Naive thymus-derived CD4-positive, alpha-beta T cell (primary cell): ENCODE measurements around the gene TMEM147. TPM values are rescaled to one million over a fixed set of nuclear protein-coding genes. Genes with fewer than 3 reads are reported as not detected.
"Not testable (repeated sequence)": the region's sequence is repeated elsewhere in the genome, so short reads cannot be mapped to it uniquely, and the experiment has no call there.

ENCODE experiments used
- ATAC-seq: fragments of 150-1000 bp; cut with Tn5 transposase; 2 replicates; pipeline ENCODE4 v1.10.0; 2021; ENCODE audit warnings: mild to moderate bottlenecking, moderate library complexity
- CTCF ChIA-PET: fragments of 350-600 bp; sonication (Branson Sonifier 250); formaldehyde crosslinking; loops from one replicate; lab custom pipeline; 2021; ENCODE audit warnings: antibody characterized with exemption; lab: Charles Lee
- POLR2A ChIA-PET: fragments of 350-600 bp; sonication (Branson Sonifier 250); formaldehyde crosslinking; loops from one replicate; lab custom pipeline; 2021; ENCODE audit warnings: antibody characterized with exemption, inconsistent platforms; lab: Charles Lee
- DNase-seq, 9 donors: peaks; one replicate each; pipeline versions ENCODE4 v3.0.0 to v3.0.0-alpha.2; 2020 to 2022; ENCODE audit warnings: mixed read lengths in 1 of 9
- H3K27ac ChIP-seq: one replicate; pipeline ENCODE4 v1.7.0; 2013; ENCODE audit warnings: mild to moderate bottlenecking, low read depth, low read length, moderate library complexity
- H3K27me3 ChIP-seq, 2 donors: one replicate each; pipeline ENCODE4 v1.7.0; 2013; ENCODE audit warnings: low read length in 2 of 2, mild to moderate bottlenecking in 2 of 2, moderate library complexity in 2 of 2; ENCODE audit not compliant: control insufficient read depth in 2 of 2, insufficient read depth in 2 of 2
- H3K36me3 ChIP-seq, 3 experiments: 1 replicate in 2 of 3; 2 replicates in 1 of 3; pipeline ENCODE4 v1.7.0; 2013; ENCODE audit warnings: low read length in 3 of 3, mild to moderate bottlenecking in 3 of 3, moderate library complexity in 1 of 3; ENCODE audit not compliant: insufficient read depth in 3 of 3, control insufficient read depth in 2 of 3
- H3K4me1 ChIP-seq, 2 donors: one replicate each; pipeline ENCODE4 v1.7.0; 2013; ENCODE audit warnings: low read length in 2 of 2, mild to moderate bottlenecking in 2 of 2, moderate library complexity in 1 of 2; ENCODE audit not compliant: control insufficient read depth in 2 of 2, insufficient read depth in 2 of 2
- H3K4me3 ChIP-seq: 2 replicates; pipeline ENCODE4 v1.7.0; 2013; ENCODE audit warnings: mild to moderate bottlenecking, low read length
- H3K9me3 ChIP-seq, 3 experiments: 1 replicate in 2 of 3; 2 replicates in 1 of 3; pipeline ENCODE4 v1.7.0; 2013; ENCODE audit warnings: low read length in 3 of 3; ENCODE audit not compliant: control insufficient read depth in 2 of 3
- H3K27ac Mint-ChIP-seq, 9 donors: one replicate each; pipeline ENCODE4 v1.8.0; 2020 to 2022; ENCODE audit warnings: mixed read lengths in 9 of 9, mild to moderate bottlenecking in 8 of 9, moderate library complexity in 5 of 9, inconsistent platforms in 2 of 9
- H3K27me3 Mint-ChIP-seq, 5 donors: one replicate each; pipeline ENCODE4 v1.8.0; 2021 to 2022; ENCODE audit warnings: mixed read lengths in 5 of 5, mild to moderate bottlenecking in 1 of 5
- H3K36me3 Mint-ChIP-seq, 5 donors: one replicate each; pipeline ENCODE4 v1.8.0; 2020 to 2022; ENCODE audit warnings: mixed read lengths in 5 of 5, mild to moderate bottlenecking in 3 of 5, inconsistent platforms in 1 of 5
- H3K4me1 Mint-ChIP-seq, 7 donors: one replicate each; pipeline ENCODE4 v1.8.0; 2020 to 2022; ENCODE audit warnings: mixed read lengths in 7 of 7, mild to moderate bottlenecking in 3 of 7, inconsistent platforms in 1 of 7
- H3K4me3 Mint-ChIP-seq, 10 donors: one replicate each; pipeline ENCODE4 v1.8.0; 2020 to 2022; ENCODE audit warnings: mild to moderate bottlenecking in 10 of 10, mixed read lengths in 10 of 10, moderate library complexity in 6 of 10, inconsistent platforms in 2 of 10
- H3K9me3 Mint-ChIP-seq, 11 donors: one replicate each; pipeline ENCODE4 v1.8.0; 2020 to 2022; ENCODE audit warnings: mixed read lengths in 11 of 11, mild to moderate bottlenecking in 4 of 11, inconsistent platforms in 1 of 11, moderate library complexity in 1 of 11
- intact Hi-C, 2 donors: fragments of 100-400 bp; cut with micrococcal nuclease; formaldehyde crosslinking; loops; one replicate each; pipeline ENCODE4 v1.15.1; 2023
- polyA plus RNA-seq, 2 donors: library from polyadenylated mRNA; unstranded; fragments of 300-500 nt; fragmentation: Illumina TruSeq; gene quantifications; one replicate each; pipeline ENCODE4 v1.2.3, GENCODE V29; 2021
- total RNA-seq, 6 experiments: library from RNA in 5 of 6; stranded (reverse) in 5 of 6; gene quantifications; 1 replicate in 5 of 6; 2 replicates in 1 of 6; pipeline ENCODE4 v1.2.3 and lab custom pipeline; 2021 to 2026

TMEM147 gene
- total and polyA plus RNA-seq, 7 experiments from 2014 or later: 24.7 to 154 (median 41.7) TPM

DNA sequence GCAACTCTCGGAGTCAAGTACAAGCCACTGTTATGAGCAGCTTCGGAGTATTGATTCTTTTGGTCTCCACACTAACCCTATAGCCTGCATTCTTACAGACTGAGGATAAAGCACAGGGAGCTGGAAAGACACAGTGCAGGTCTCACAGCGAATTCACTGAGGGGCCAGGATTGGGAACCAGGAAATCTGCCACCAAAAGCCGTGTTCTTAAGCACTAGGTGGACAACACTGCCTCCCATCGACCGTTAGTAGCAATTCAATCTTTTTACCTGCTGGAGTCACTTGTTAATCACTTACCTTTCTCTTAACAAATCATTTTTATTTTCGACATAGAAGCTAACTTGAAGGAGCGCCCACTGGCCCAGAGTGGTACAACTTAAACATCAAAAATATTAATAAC is 46.8 kb downstream of the TMEM147 start:
- no peak overlapping the region for H3K27ac Mint-ChIP-seq

DNA sequence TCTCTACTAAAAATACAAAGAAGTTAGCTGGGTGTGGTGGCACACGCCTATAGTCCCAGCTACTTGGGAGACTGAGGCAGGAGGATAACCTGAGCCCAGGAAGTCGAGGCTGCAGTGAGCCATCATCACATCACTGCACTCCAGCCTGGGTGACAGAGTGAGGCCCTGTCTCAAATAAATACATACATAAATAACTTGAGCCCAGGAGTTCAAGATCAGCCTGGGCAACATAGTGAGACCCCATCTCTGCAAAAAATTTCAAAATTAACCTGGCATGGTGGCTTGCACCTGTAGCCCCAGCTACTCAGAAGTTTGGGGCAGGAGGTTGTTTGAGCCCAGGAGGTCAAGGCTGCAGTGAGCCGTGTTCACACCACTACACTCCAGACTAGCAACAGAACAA is 49.6 kb downstream of the TMEM147 start:
- DNase-seq, intact Hi-C loops, H3K9me3 ChIP-seq, ATAC-seq, H3K27me3 ChIP-seq, POLR2A ChIA-PET, H3K27ac Mint-ChIP-seq, H3K4me3 ChIP-seq, H3K4me1 ChIP-seq, H3K36me3 ChIP-seq, H3K9me3 Mint-ChIP-seq, H3K4me3 Mint-ChIP-seq, H3K27ac ChIP-seq, H3K36me3 Mint-ChIP-seq: not testable (repeated sequence)
- H3K27me3 Mint-ChIP-seq: peaks cover 0 to 11% (median 8%) of the 10 kb centered on the region in 5 donors
- CTCF ChIA-PET: interaction anchor here (0.6 kb wide), 1 partner anchor 10 kb away, joined by 5 read pairs; no protein-coding TSS in a partner anchor
- peaks cover 0 to 10% (median 3%) of the 10 kb centered on the region in 7 donors for H3K4me1 Mint-ChIP-seq

More for the DNA sequence above, 46.8 kb downstream of the TMEM147 start:
- CTCF ChIA-PET: interaction anchor here (0.6 to 1.8 kb wide), 5 partner anchors 11 to 507 kb away, joined by 3 to 5 read pairs (median 4); no protein-coding TSS in a partner anchor
- Mint-ChIP-seq H3K4me3 (no peak overlapping the region), H3K27me3 (peaks cover 0 to 9% (median 5%) of the 10 kb centered on the region in 5 donors), H3K36me3 (no peaks in the 10 kb centered on the region), H3K9me3 (no peaks in the 10 kb centered on the region), H3K4me1 (peaks cover 0 to 10% (median 3%) of the 10 kb centered on the region in 7 donors)
- Histone ChIP-seq H3K4me1 (no peaks in the 10 kb centered on the region), H3K27ac (no peak overlapping the region), H3K9me3 (no peaks in the 10 kb centered on the region), H3K4me3 (no peak overlapping the region), H3K27me3 (no peaks in the 10 kb centered on the region), H3K36me3 (no peaks in the 10 kb centered on the region)
- ATAC-seq (no peak), DNase-seq (peak in 5 of 9 donors; percentile 22 to 44 (median 35))
- POLR2A ChIA-PET: interaction anchor here (0.6 to 0.7 kb wide), 2 partner anchors 173 to 1406 kb away, joined by 3 read pairs; no protein-coding TSS in a partner anchor
- intact Hi-C loops: loop anchor here (1.0 to 5.0 kb wide), 3 partner anchors 43 to 82 kb away; partner anchors contain the start of gene TMEM147 (in 1 of the 2)

DNA sequence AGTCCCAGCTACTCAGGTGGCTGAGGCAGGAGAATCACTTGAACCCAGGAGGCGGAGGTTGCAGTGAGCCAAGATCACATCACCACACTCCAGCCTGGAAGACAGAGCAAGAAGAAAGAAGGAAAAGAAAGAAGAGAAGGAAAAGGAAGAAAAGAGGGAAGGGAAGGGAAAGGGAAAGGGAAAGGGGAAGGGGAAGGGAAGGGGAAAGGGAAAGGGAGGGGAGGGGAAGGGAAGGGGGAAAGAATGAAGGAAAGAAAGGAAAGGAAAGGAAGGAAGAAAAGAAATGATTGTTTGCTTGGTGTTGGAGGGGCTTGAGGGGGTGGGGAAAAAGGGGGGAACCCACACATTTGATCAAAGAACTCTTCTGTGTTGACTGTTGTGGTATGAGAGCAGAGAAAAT is 50.5 kb downstream of the TMEM147 start:
- CTCF ChIA-PET: interaction anchor here (1.1 kb wide), 1 partner anchor 11 kb away, joined by 3 read pairs; no protein-coding TSS in a partner anchor
- POLR2A ChIA-PET: no interaction called here
- H3K9me3 Mint-ChIP-seq: peaks cover 0 to 2% (median 0%) of the 10 kb centered on the region in 11 donors

DNA sequence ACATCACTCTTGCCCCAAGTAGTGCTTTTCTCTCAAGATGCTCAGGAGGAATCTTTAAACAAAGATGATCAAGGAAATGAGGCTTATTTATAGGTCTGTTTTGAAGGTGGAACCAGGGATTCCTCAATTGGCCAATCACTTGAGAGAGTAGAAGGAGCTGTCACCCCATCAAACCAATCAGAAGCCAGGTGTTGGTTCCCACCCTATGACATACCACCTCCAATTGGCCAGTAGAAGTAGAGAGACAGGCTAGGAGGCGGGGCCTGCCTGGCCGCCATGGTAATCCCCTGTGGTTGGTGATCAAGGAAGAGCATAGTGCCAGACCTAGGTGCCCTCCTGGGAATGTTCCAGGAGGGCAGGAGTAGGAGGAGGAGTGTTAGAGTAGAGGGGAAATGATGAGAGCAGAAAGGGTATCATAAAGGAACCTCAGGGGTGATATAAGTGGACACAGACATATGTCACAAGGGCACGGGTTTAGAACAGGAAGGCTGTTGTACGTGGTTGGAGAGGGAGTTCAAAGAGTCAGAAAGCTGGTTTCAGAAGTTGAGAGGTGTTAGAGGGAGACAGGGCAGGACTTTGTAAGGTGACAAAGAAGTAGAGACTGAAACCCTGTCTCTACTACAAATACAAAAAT is 51.1 kb downstream of the TMEM147 start:
- intact Hi-C loops: no loop called here
- Mint-ChIP-seq H3K27ac (peak overlapping the region in 1 of 9 donors; percentile 75), H3K36me3 (peaks cover 0 to 3% (median 0%) of the 10 kb centered on the region in 5 donors), H3K9me3 (peaks cover 0 to 2% (median 0%) of the 10 kb centered on the region in 11 donors), H3K4me3 (no peak overlapping the region), H3K4me1 (peaks cover 0 to 10% (median 3%) of the 10 kb centered on the region in 7 donors), H3K27me3 (peaks cover 0 to 14% (median 9%) of the 10 kb centered on the region in 5 donors)
- no peaks in the 10 kb centered on the region for H3K4me1 ChIP-seq
- ChIA-PET CTCF (interaction anchor here (1.1 kb wide), 1 partner anchor 10 kb away, joined by 3 read pairs; no protein-coding TSS in a partner anchor), POLR2A (no interaction called here)
- H3K27ac ChIP-seq: no peak overlapping the region
- ATAC-seq: no peak
- H3K9me3 ChIP-seq: no peaks in the 10 kb centered on the region
- H3K27me3 ChIP-seq: no peaks in the 10 kb centered on the region
- no peak overlapping the region for H3K4me3 ChIP-seq
- DNase-seq: no peak
- no peaks in the 10 kb centered on the region for H3K36me3 ChIP-seq

More for the DNA sequence above, 50.5 kb downstream of the TMEM147 start:
- ATAC-seq (no peak), DNase-seq (no peak)
- Mint-ChIP-seq H3K27ac (no peak overlapping the region), H3K4me3 (no peak overlapping the region), H3K27me3 (peaks cover 0 to 13% (median 9%) of the 10 kb centered on the region in 5 donors), H3K36me3 (no peaks in the 10 kb centered on the region), H3K4me1 (peaks cover 0 to 10% (median 3%) of the 10 kb centered on the region in 7 donors)
- Histone ChIP-seq H3K4me3 (no peak overlapping the region), H3K27ac (no peak overlapping the region), H3K9me3 (no peaks in the 10 kb centered on the region), H3K27me3 (no peaks in the 10 kb centered on the region), H3K36me3 (no peaks in the 10 kb centered on the region), H3K4me1 (no peaks in the 10 kb centered on the region)
- intact Hi-C loops: no loop called here

Other genes with a start within 250 kb of the TMEM147 start
- gene CD22, start 216.4 kb upstream of the TMEM147 start, total RNA-seq: 10 to 100 TPM in 1 of 5 experiments, 1 to 10 TPM in 4; 1.5 to 23.9 (median 1.9) TPM
- gene CD22, start 216.4 kb upstream of the TMEM147 start, polyA plus RNA-seq: 1 to 10 TPM in 1 of 2 donors, under 1 TPM in 1; 0.70 to 1.1 TPM
- gene FFAR1, start 197.7 kb upstream of the TMEM147 start, total RNA-seq: 1 to 10 TPM in 1 of 5 experiments, under 1 TPM in 2, not detected in 2; 0.10 to 1.3 (median 0.24) TPM
- not detected for gene FFAR1, start 197.7 kb upstream of the TMEM147 start, polyA plus RNA-seq
- under 1 TPM in 3 of 5 experiments, not detected in 2; 0.31 to 0.91 (median 0.72) TPM for gene FFAR3, start 187.2 kb upstream of the TMEM147 start, total RNA-seq
- not detected for gene FFAR3, start 187.2 kb upstream of the TMEM147 start, polyA plus RNA-seq
- under 1 TPM in 1 of 5 experiments, not detected in 4; 0.24 TPM for gene GPR42, start 174.6 kb upstream of the TMEM147 start, total RNA-seq
- gene GPR42, start 174.6 kb upstream of the TMEM147 start, polyA plus RNA-seq: not detected
- 1 to 10 TPM in 2 of 5 experiments, not detected in 3; 2.2 to 7.1 TPM for gene FFAR2, start 97.4 kb upstream of the TMEM147 start, total RNA-seq
- not detected for gene FFAR2, start 97.4 kb upstream of the TMEM147 start, polyA plus RNA-seq
- gene KRTDAP, start 55.2 kb upstream of the TMEM147 start, total RNA-seq: not detected
- not detected for gene KRTDAP, start 55.2 kb upstream of the TMEM147 start, polyA plus RNA-seq
- under 1 TPM in 2 of 5 experiments, not detected in 3; 0.54 to 0.76 TPM for gene DMKN, start 32.0 kb upstream of the TMEM147 start, total RNA-seq
- gene DMKN, start 32.0 kb upstream of the TMEM147 start, polyA plus RNA-seq: not detected
- gene SBSN, start 17.3 kb upstream of the TMEM147 start, total RNA-seq: not detected
- gene SBSN, start 17.3 kb upstream of the TMEM147 start, polyA plus RNA-seq: not detected
- gene GAPDHS, start 12.2 kb upstream of the TMEM147 start, total RNA-seq: not detected
- gene GAPDHS, start 12.2 kb upstream of the TMEM147 start, polyA plus RNA-seq: not detected
- gene ATP4A, start 18.0 kb downstream of the TMEM147 start, total RNA-seq: not detected
- not detected for gene ATP4A, start 18.0 kb downstream of the TMEM147 start, polyA plus RNA-seq
- not detected for gene PMIS2, start 40.5 kb downstream of the TMEM147 start, total RNA-seq
- gene PMIS2, start 40.5 kb downstream of the TMEM147 start, polyA plus RNA-seq: not detected
- 10 to 100 TPM; 23.6 to 40.0 (median 28.4) TPM for gene HAUS5, start 67.1 kb downstream of the TMEM147 start, total RNA-seq
- gene HAUS5, start 67.1 kb downstream of the TMEM147 start, polyA plus RNA-seq: 1 to 10 TPM; 7.6 TPM
- 10 to 100 TPM; 39.0 to 98.2 (median 51.3) TPM for gene RBM42, start 83.4 kb downstream of the TMEM147 start, total RNA-seq
- gene RBM42, start 83.4 kb downstream of the TMEM147 start, polyA plus RNA-seq: 10 to 100 TPM; 48.7 to 49.8 TPM
- under 1 TPM in 3 of 5 experiments, not detected in 2; 0.56 to 0.71 (median 0.70) TPM for gene ETV2, start 96.1 kb downstream of the TMEM147 start, total RNA-seq
- under 1 TPM; 0.61 to 0.89 TPM for gene ETV2, start 96.1 kb downstream of the TMEM147 start, polyA plus RNA-seq
- gene COX6B1, start 102.7 kb downstream of the TMEM147 start, total RNA-seq: 100 to 1,000 TPM; 172 to 464 (median 232) TPM
- gene COX6B1, start 102.7 kb downstream of the TMEM147 start, polyA plus RNA-seq: 100 to 1,000 TPM; 819 to 873 TPM
- gene UPK1A, start 120.9 kb downstream of the TMEM147 start, total RNA-seq: 1 to 10 TPM in 1 of 5 experiments, under 1 TPM in 1, not detected in 3; 0.41 to 1.3 TPM
- gene UPK1A, start 120.9 kb downstream of the TMEM147 start, polyA plus RNA-seq: not detected
- gene ZBTB32, start 158.9 kb downstream of the TMEM147 start, total RNA-seq: 10 to 100 TPM in 1 of 5 experiments, 1 to 10 TPM in 1, under 1 TPM in 2, not detected in 1; 0.35 to 41.6 (median 1.0) TPM
- not detected for gene ZBTB32, start 158.9 kb downstream of the TMEM147 start, polyA plus RNA-seq
- gene KMT2B, start 172.4 kb downstream of the TMEM147 start, total RNA-seq: 10 to 100 TPM; 64.2 to 79.8 (median 77.3) TPM
- gene KMT2B, start 172.4 kb downstream of the TMEM147 start, polyA plus RNA-seq: 1 to 10 TPM in 1 of 2 donors, under 1 TPM in 1; 0.60 to 3.2 TPM
- gene IGFLR1, start 196.8 kb downstream of the TMEM147 start, total RNA-seq: 100 to 1,000 TPM in 2 of 5 experiments, 10 to 100 TPM in 3; 61.4 to 113 (median 62.8) TPM
- 100 to 1,000 TPM in 1 of 2 donors, 10 to 100 TPM in 1; 99.5 to 107 TPM for gene IGFLR1, start 196.8 kb downstream of the TMEM147 start, polyA plus RNA-seq
- 10 to 100 TPM; 33.7 to 86.8 (median 68.6) TPM for gene U2AF1L4, start 199.8 kb downstream of the TMEM147 start, total RNA-seq
- gene U2AF1L4, start 199.8 kb downstream of the TMEM147 start, polyA plus RNA-seq: 10 to 100 TPM; 75.7 to 89.7 TPM
- gene PSENEN, start 200.0 kb downstream of the TMEM147 start, total RNA-seq: 10 to 100 TPM; 20.4 to 50.9 (median 26.3) TPM
- 10 to 100 TPM; 49.0 to 79.1 TPM for gene PSENEN, start 200.0 kb downstream of the TMEM147 start, polyA plus RNA-seq
- gene LIN37, start 202.9 kb downstream of the TMEM147 start, total RNA-seq: 10 to 100 TPM in 4 of 5 experiments, 1 to 10 TPM in 1; 7.9 to 33.1 (median 18.9) TPM
- 10 to 100 TPM in 1 of 2 donors, 1 to 10 TPM in 1; 6.7 to 20.6 TPM for gene LIN37, start 202.9 kb downstream of the TMEM147 start, polyA plus RNA-seq
- gene HSPB6, start 211.4 kb downstream of the TMEM147 start, total RNA-seq: under 1 TPM in 1 of 5 experiments, not detected in 4; 0.22 TPM
- gene HSPB6, start 211.4 kb downstream of the TMEM147 start, polyA plus RNA-seq: not detected
- 10 to 100 TPM; 34.0 to 47.3 (median 39.7) TPM for gene PROSER3, start 212.6 kb downstream of the TMEM147 start, total RNA-seq
- 1 to 10 TPM; 5.4 to 6.8 TPM for gene PROSER3, start 212.6 kb downstream of the TMEM147 start, polyA plus RNA-seq
- gene ARHGAP33, start 229.9 kb downstream of the TMEM147 start, total RNA-seq: 10 to 100 TPM; 15.3 to 55.5 (median 23.4) TPM
- gene ARHGAP33, start 229.9 kb downstream of the TMEM147 start, polyA plus RNA-seq: 1 to 10 TPM in 1 of 2 donors, under 1 TPM in 1; 0.09 to 1.0 TPM